Natural killer cell (primary cell): ENCODE results near the gene RESP18. TPM values are rescaled to one million over a fixed set of nuclear protein-coding genes. Genes with fewer than 3 reads are reported as not detected.

Experiments used
- ATAC-seq, 3 donors: fragments of 150-1000 bp in 2 of 3; fragments of 200-7000 bp in 1 of 3; cut with Tn5 transposase; 1 replicate in 1 of 3; 2 replicates in 2 of 3; pipeline ENCODE4 v1.10.0; 2021; ENCODE audit warnings: mild to moderate bottlenecking in 2 of 3, moderate library complexity in 2 of 3
- DNase-seq, 2 donors: peaks; one replicate each; pipeline versions ENCODE4 v3.0.0 to v3.0.0-alpha.2; 2013 to 2021; ENCODE audit warnings: mixed read lengths in 1 of 2
- H3K27ac ChIP-seq: one replicate; pipeline ENCODE4 v1.5.1; 2013; ENCODE audit warnings: mild to moderate bottlenecking, low read length
- H3K27me3 ChIP-seq: one replicate; pipeline ENCODE4 v1.6.1; 2013; ENCODE audit warnings: low read length; ENCODE audit not compliant: control insufficient read depth, insufficient read depth
- H3K36me3 ChIP-seq: one replicate; pipeline ENCODE4 v1.6.1; 2013; ENCODE audit warnings: low read length; ENCODE audit not compliant: control insufficient read depth, insufficient read depth
- H3K4me1 ChIP-seq: one replicate; pipeline ENCODE4 v1.6.1; 2013; ENCODE audit warnings: low read length; ENCODE audit not compliant: control insufficient read depth, insufficient read depth
- H3K4me3 ChIP-seq: one replicate; pipeline ENCODE4 v1.5.1; 2013; ENCODE audit warnings: low read length
- H3K9me3 ChIP-seq: one replicate; pipeline ENCODE4 v1.6.1; 2013; ENCODE audit warnings: low read length; ENCODE audit not compliant: control insufficient read depth, insufficient read depth
- H3K27ac Mint-ChIP-seq, 2 donors: one replicate each; pipeline ENCODE4 v1.8.0; 2022; ENCODE audit warnings: mild to moderate bottlenecking in 2 of 2, mixed read lengths in 2 of 2, moderate library complexity in 1 of 2
- H3K27me3 Mint-ChIP-seq, 2 donors: one replicate each; pipeline ENCODE4 v1.8.0; 2022; ENCODE audit warnings: low read depth in 2 of 2, mixed read lengths in 2 of 2
- H3K36me3 Mint-ChIP-seq: one replicate; pipeline ENCODE4 v1.8.0; 2022; ENCODE audit warnings: mixed read lengths
- H3K4me1 Mint-ChIP-seq, 2 donors: one replicate each; pipeline ENCODE4 v1.8.0; 2022; ENCODE audit warnings: mixed read lengths in 2 of 2
- H3K4me3 Mint-ChIP-seq: one replicate; pipeline ENCODE4 v1.8.0; 2022; ENCODE audit warnings: mild to moderate bottlenecking, moderate library complexity, mixed read lengths
- H3K9me3 Mint-ChIP-seq, 2 donors: one replicate each; pipeline ENCODE4 v1.8.0; 2022; ENCODE audit warnings: mixed read lengths in 2 of 2
- WGBS: methylation state at CpG from one replicate; pipeline ENCODE4 v1.1.7; 2013; ENCODE audit warnings: missing lambda C conversion rate; ENCODE audit not compliant: insufficient coverage; 5-methylcytosine and 5-hydroxymethylcytosine counted together
- intact Hi-C: fragments of 100-400 bp; cut with micrococcal nuclease; formaldehyde crosslinking; loops from one replicate; pipeline ENCODE4 v1.14.2; 2022
- total RNA-seq, 4 donors: library from RNA; stranded (reverse); fragments of 120-200 nt in 1 of 4; gene quantifications; one replicate each; pipeline versions ENCODE4 v1.2.3 to v1.2.4, GENCODE V29; 2013 to 2022
- TF ChIP-seq, protein P1 (sequence below): fragments of 200-600 bp; IDR thresholded peaks from one replicate; pipeline ENCODE4 v1.8.0; 2022; ENCODE audit warnings: antibody characterized with exemption

RESP18 gene
- total RNA-seq, 3 donors from 2014 or later (not counting 1 experiment from before 2014, with no cell fraction given): not detected

DNA sequence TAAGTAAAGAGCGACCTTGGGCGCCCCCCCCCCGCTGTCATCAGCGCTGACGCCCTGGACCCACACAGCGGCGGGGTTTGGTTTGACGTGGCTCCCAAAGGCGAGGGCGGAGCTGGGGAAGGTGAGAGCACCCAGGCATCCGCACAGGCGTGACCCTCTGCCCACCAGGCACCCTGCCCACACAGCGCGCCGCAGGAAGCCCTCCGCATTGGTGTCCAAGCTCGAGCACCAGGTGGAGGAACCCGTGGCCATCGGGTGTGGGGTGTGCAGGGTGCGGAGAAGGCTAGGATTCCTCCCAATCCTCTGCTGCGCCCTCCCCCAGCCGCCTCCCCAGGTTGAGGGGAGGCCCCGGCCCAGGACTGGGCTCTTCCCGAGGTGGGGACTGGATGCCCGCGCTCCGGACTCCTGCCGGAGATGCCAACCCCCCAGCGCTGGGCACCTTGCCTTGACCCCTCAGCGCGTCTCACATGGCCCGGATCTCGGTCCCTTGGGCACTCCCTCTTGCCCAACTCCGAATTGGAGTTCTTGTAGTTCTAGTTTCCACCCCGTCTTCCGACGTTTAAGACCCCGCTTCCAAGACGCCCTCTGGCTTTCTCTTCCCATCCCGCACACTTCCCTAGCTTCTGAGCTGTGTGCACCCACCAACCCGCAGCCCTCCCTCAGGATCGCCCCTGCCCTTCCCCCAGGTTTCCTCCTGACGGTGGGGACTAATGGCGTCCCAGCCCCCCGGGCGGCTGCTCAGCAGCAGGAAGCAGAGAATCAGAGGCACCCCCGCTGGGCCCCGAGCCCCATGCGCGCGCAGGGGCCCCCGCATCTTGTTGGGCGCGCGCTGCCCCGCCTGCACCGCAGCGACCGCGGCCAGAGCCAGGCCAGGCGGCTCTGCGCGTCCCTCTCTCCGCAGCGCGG, 25.9 kb upstream of the RESP18 start:
- ATAC-seq: no peak
- no peak overlapping the region for H3K4me3 Mint-ChIP-seq

DNA sequence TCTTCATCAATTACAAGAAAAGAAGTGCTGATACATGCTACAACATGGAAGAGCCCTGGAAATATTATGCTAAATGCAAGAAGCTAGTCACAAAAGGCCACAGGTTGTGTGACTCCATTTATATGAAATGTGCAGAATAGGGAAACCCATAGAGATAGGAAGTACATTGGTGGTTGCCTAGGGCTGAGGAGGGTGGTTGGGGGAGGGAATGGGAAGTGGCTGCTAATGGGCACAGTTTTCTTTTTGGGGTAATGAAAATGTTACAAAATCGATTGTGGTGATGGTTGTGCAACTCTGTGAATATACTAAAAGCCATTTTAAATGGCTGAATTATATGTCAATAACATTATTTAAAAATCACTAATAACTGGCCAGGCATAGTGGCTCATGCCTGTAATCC, 24.3 kb upstream of the RESP18 start:
- intact Hi-C loops: no loop called here
- TF ChIP-seq, protein P1, sequence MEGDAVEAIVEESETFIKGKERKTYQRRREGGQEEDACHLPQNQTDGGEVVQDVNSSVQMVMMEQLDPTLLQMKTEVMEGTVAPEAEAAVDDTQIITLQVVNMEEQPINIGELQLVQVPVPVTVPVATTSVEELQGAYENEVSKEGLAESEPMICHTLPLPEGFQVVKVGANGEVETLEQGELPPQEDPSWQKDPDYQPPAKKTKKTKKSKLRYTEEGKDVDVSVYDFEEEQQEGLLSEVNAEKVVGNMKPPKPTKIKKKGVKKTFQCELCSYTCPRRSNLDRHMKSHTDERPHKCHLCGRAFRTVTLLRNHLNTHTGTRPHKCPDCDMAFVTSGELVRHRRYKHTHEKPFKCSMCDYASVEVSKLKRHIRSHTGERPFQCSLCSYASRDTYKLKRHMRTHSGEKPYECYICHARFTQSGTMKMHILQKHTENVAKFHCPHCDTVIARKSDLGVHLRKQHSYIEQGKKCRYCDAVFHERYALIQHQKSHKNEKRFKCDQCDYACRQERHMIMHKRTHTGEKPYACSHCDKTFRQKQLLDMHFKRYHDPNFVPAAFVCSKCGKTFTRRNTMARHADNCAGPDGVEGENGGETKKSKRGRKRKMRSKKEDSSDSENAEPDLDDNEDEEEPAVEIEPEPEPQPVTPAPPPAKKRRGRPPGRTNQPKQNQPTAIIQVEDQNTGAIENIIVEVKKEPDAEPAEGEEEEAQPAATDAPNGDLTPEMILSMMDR: no peak
- no peak overlapping the region for H3K27ac Mint-ChIP-seq
- Histone ChIP-seq H3K27ac (no peak overlapping the region), H3K27me3 (peaks cover 7% of the 10 kb centered on the region), H3K36me3 (no peaks in the 10 kb centered on the region), H3K9me3 (no peaks in the 10 kb centered on the region), H3K4me1 (peaks cover 7% of the 10 kb centered on the region), H3K4me3 (no peak overlapping the region)
- H3K27me3 Mint-ChIP-seq: peaks cover 27 to 34% of the 10 kb centered on the region in 2 donors
- ATAC-seq (no peak), DNase-seq (no peak)
- no peaks in the 10 kb centered on the region for H3K9me3 Mint-ChIP-seq
- no peaks in the 10 kb centered on the region for H3K36me3 Mint-ChIP-seq
- WGBS: no CpG with 5 or more reads among the region's 1 CpG
- H3K4me3 Mint-ChIP-seq: no peak overlapping the region
- peaks cover 0 to 4% of the 10 kb centered on the region in 2 donors for H3K4me1 Mint-ChIP-seq

More for the DNA sequence above, 25.9 kb upstream of the RESP18 start:
- Histone ChIP-seq H3K4me3 (no peak overlapping the region), H3K27me3 (peaks cover 7% of the 10 kb centered on the region), H3K4me1 (peaks cover 7% of the 10 kb centered on the region), H3K9me3 (no peaks in the 10 kb centered on the region), H3K36me3 (no peaks in the 10 kb centered on the region), H3K27ac (no peak overlapping the region)
- Mint-ChIP-seq H3K9me3 (no peaks in the 10 kb centered on the region), H3K4me1 (no peaks in the 10 kb centered on the region), H3K36me3 (no peaks in the 10 kb centered on the region), H3K27me3 (peaks cover 27 to 33% of the 10 kb centered on the region in 2 donors), H3K27ac (no peak overlapping the region)
- TF ChIP-seq, protein P1: no peak
- intact Hi-C loops: no loop called here
- WGBS: 6% methylated on average over 66 of the region's 66 CpGs
- DNase-seq: no peak

DNA sequence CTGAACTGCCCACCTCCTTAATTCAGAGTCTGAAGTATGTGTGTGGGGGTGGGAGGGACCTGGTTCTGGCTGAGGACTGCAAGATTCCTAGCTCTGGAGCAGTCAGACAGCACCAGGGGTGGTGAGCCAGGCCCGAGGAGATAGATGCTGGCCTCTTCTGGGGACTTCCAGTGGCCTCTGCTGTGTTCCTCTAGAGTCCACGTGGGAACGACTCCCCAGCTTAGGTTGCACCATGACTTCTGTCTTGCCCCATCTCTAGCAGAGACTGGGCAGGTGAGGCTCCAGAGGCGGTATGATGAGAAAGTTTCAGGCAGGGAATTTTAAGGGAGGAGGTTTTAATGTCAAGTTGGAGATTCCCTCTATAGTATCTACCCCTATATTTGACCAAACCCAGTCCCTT, 22.0 kb upstream of the RESP18 start:
- H3K36me3 Mint-ChIP-seq: no peaks in the 10 kb centered on the region
- peaks cover 7% of the 10 kb centered on the region for H3K27me3 ChIP-seq
- no peaks in the 10 kb centered on the region for H3K36me3 ChIP-seq
- H3K4me3 Mint-ChIP-seq: no peak overlapping the region
- H3K9me3 ChIP-seq: no peaks in the 10 kb centered on the region
- no peak overlapping the region for H3K27ac ChIP-seq
- H3K27me3 Mint-ChIP-seq: peaks cover 23 to 29% of the 10 kb centered on the region in 2 donors
- no peak overlapping the region for H3K4me3 ChIP-seq
- peaks cover 0 to 4% of the 10 kb centered on the region in 2 donors for H3K4me1 Mint-ChIP-seq
- intact Hi-C loops: no loop called here
- H3K9me3 Mint-ChIP-seq: no peaks in the 10 kb centered on the region
- WGBS: 71% methylated on average over 3 of the region's 4 CpGs
- ATAC-seq (no peak), DNase-seq (no peak)
- TF ChIP-seq, protein P1: no peak
- H3K27ac Mint-ChIP-seq: no peak overlapping the region
- peaks cover 7% of the 10 kb centered on the region for H3K4me1 ChIP-seq
